IMR-90 (cell line): Measurements from ENCODE around the gene NPW. TPM values are rescaled to one million over a fixed set of nuclear protein-coding genes. Genes with fewer than 3 reads are reported as not detected.
A peak's percentile ranks its signal among the peaks of the same experiment; 100 is the strongest.

ENCODE experiments used
- ATAC-seq: fragments of 200-7000 bp; cut with Tn5 transposase; 2 replicates; pipeline ENCODE4 v1.9.1; 2020; ENCODE audit warnings: low read depth, mild to moderate bottlenecking, moderate library complexity
- BruUV-seq: library from RNA; stranded (reverse); fragments of 400-500 nt; replicated peaks from 2 replicates; lab custom pipeline; 2021; lab: Mats Ljungman, UMichigan
- CTCF ChIA-PET: fragments of 300-600 bp; formaldehyde crosslinking; extraction: SDS; loops from one replicate; lab custom pipeline; 2021; ENCODE audit warnings: antibody characterized with exemption; lab: Yijun Ruan, JAX
- POLR2A ChIA-PET: fragments of 300-600 bp; sonication (Branson Sonifier 250); formaldehyde crosslinking; loops from one replicate; lab custom pipeline; 2022; ENCODE audit warnings: antibody characterized with exemption; ENCODE audit not compliant: unreplicated experiment; lab: Charles Lee
- DNase-seq: peaks from one replicate; pipeline ENCODE4 v3.0.0; 2013
- H2AFZ ChIP-seq: replicated peaks from 2 replicates; pipeline ENCODE3; 2013; ENCODE audit warnings: low read length, mild to moderate bottlenecking; ENCODE audit not compliant: poor library complexity
- H2AK5ac ChIP-seq: 2 replicates; pipeline ENCODE4 v1.6.1; 2013; ENCODE audit warnings: low read depth, low read length, inconsistent platforms
- H2AK9ac ChIP-seq: replicated peaks from 2 replicates; pipeline ENCODE3; 2013; ENCODE audit warnings: mild to moderate bottlenecking, low read depth, low read length, moderate library complexity; ENCODE audit not compliant: poor library complexity
- H2BK120ac ChIP-seq: 2 replicates; pipeline ENCODE4 v1.6.1; 2013; ENCODE audit warnings: low read depth, low read length, inconsistent platforms
- H2BK15ac ChIP-seq: 3 replicates; pipeline ENCODE4 v1.6.1; 2013; ENCODE audit warnings: low read depth, low read length, inconsistent platforms
- H2BK20ac ChIP-seq: 2 replicates; pipeline ENCODE4 v1.6.1; 2013; ENCODE audit warnings: low read depth, mild to moderate bottlenecking, inconsistent platforms, low read length, moderate library complexity
- H2BK5ac ChIP-seq: 2 replicates; pipeline ENCODE4 v1.6.1; 2013; ENCODE audit warnings: mild to moderate bottlenecking, low read depth, low read length, inconsistent platforms; ENCODE audit not compliant: poor library complexity, severe bottlenecking
- H3K14ac ChIP-seq: replicated peaks from 2 replicates; pipeline ENCODE4 v1.6.1; 2013; ENCODE audit warnings: low read depth, low read length, inconsistent platforms
- H3K18ac ChIP-seq: 2 replicates; pipeline ENCODE4 v1.6.1; 2013; ENCODE audit warnings: low read depth, low read length, control low read depth
- H3K23ac ChIP-seq: 2 replicates; pipeline ENCODE4 v1.6.1; 2013; ENCODE audit warnings: low read depth, low read length, inconsistent platforms
- H3K27ac ChIP-seq: 2 replicates; pipeline ENCODE4 v1.5.1; 2013; ENCODE audit warnings: mild to moderate bottlenecking, control low read depth, low read length; ENCODE audit not compliant: insufficient read depth
- H3K27me3 ChIP-seq: 2 replicates; pipeline ENCODE4 v1.6.1; 2013; ENCODE audit warnings: low read length; ENCODE audit not compliant: control insufficient read depth, insufficient read depth
- H3K36me3 ChIP-seq: 2 replicates; pipeline ENCODE4 v1.6.1; 2013; ENCODE audit warnings: low read length, mixed read lengths; ENCODE audit not compliant: control insufficient read depth, insufficient read depth
- H3K4ac ChIP-seq: 2 replicates; pipeline ENCODE4 v1.6.1; 2013; ENCODE audit warnings: low read depth, low read length, inconsistent platforms
- H3K4me1 ChIP-seq: 2 replicates; pipeline ENCODE4 v1.6.1; 2013; ENCODE audit warnings: low read length, mixed read lengths; ENCODE audit not compliant: control insufficient read depth, insufficient read depth
- H3K4me2 ChIP-seq: 2 replicates; pipeline ENCODE4 v1.6.1; 2013; ENCODE audit warnings: low read depth, mild to moderate bottlenecking, control low read depth, low read length, moderate library complexity
- H3K4me3 ChIP-seq: 2 replicates; pipeline ENCODE4 v1.5.1; 2013; ENCODE audit warnings: low read depth, mild to moderate bottlenecking, control low read depth, low read length, moderate library complexity; ENCODE audit not compliant: insufficient read depth
- H3K56ac ChIP-seq: 2 replicates; pipeline ENCODE4 v1.6.1; 2013; ENCODE audit warnings: low read length, inconsistent platforms; ENCODE audit not compliant: insufficient read depth; ENCODE audit errors: extremely low read depth
- H3K79me1 ChIP-seq, 2 experiments: 2 replicates each; pipeline ENCODE4 v1.6.1; 2013; ENCODE audit warnings: low read length in 2 of 2, inconsistent platforms in 1 of 2, low read depth in 1 of 2
- H3K9ac ChIP-seq: 2 replicates; pipeline ENCODE4 v1.6.1; 2013; ENCODE audit warnings: low read depth, low read length, control low read depth
- H3K9me1 ChIP-seq: 2 replicates; pipeline ENCODE4 v1.6.1; 2013; ENCODE audit warnings: low read length, inconsistent platforms; ENCODE audit not compliant: insufficient read depth
- H3K9me3 ChIP-seq: 2 replicates; pipeline ENCODE4 v1.6.1; 2013; ENCODE audit warnings: low read length; ENCODE audit not compliant: control insufficient read depth, insufficient read depth
- H4K20me1 ChIP-seq: 2 replicates; pipeline ENCODE4 v1.6.1; 2013; ENCODE audit warnings: low read length, inconsistent platforms; ENCODE audit not compliant: insufficient read depth
- H4K5ac ChIP-seq: 2 replicates; pipeline ENCODE4 v1.6.1; 2013; ENCODE audit warnings: mild to moderate bottlenecking, low read depth, low read length, control low read depth
- H4K8ac ChIP-seq, 2 experiments: 2 replicates each; pipeline ENCODE4 v1.6.1; 2013; ENCODE audit warnings: low read depth in 2 of 2, low read length in 2 of 2, control low read depth in 1 of 2, inconsistent platforms in 1 of 2
- H4K91ac ChIP-seq: 2 replicates; pipeline ENCODE4 v1.6.1; 2013; ENCODE audit warnings: low read depth, low read length, inconsistent platforms; ENCODE audit not compliant: insufficient read depth
- BHLHE40 ChIP-seq: fragments of 150-350 bp; IDR thresholded peaks from 2 replicates; pipeline ENCODE4 v1.6.1; 2016; ENCODE audit warnings: mild to moderate bottlenecking, low read depth, low read length
- CEBPB ChIP-seq: IDR thresholded peaks from 2 replicates; pipeline ENCODE4 v1.6.1; 2012; ENCODE audit warnings: low read depth, low read length, improper control_type of control experiment
- CHD1 ChIP-seq: IDR thresholded peaks from 2 replicates; pipeline ENCODE4 v1.6.1; 2012; ENCODE audit warnings: low read depth, low read length, improper control_type of control experiment
- MXI1 ChIP-seq: IDR thresholded peaks from 2 replicates; pipeline ENCODE4 v1.6.1; 2012; ENCODE audit warnings: low read depth, mild to moderate bottlenecking, low read length, moderate library complexity, borderline replicate concordance
- RCOR1 ChIP-seq: IDR thresholded peaks from 2 replicates; pipeline ENCODE4 v1.6.1; 2012; ENCODE audit warnings: mild to moderate bottlenecking, low read length, improper control_type of control experiment; ENCODE audit not compliant: insufficient replicate concordance
- RFX5 ChIP-seq: IDR thresholded peaks from 2 replicates; pipeline ENCODE4 v1.8.0; 2012; ENCODE audit warnings: low read depth, mild to moderate bottlenecking, low read length, moderate library complexity
- SMC3 ChIP-seq: fragments of 150-350 bp; IDR thresholded peaks from 2 replicates; pipeline ENCODE4 v1.6.1; 2016; ENCODE audit warnings: low read depth, mild to moderate bottlenecking, antibody characterized with exemption, low read length, moderate library complexity
- WGBS, 2 experiments: methylation state at CpG; one replicate each; pipeline versions ENCODE4 v1.1.5 to v1.1.7; 2013; ENCODE audit warnings: missing lambda C conversion rate in 2 of 2; ENCODE audit not compliant: insufficient read length in 1 of 2; ENCODE audit errors: extremely low coverage in 2 of 2; 5-methylcytosine and 5-hydroxymethylcytosine counted together
- dilution Hi-C: fragments of 300-500 bp; cut with HindIII; formaldehyde crosslinking; loops from one replicate; pipeline ENCODE4 v1.14.3; 2018; ENCODE audit warnings: low sequenced_read_pairs; ENCODE audit not compliant: unreplicated experiment
- in situ Hi-C: fragments of 300-500 bp; cut with MboI; formaldehyde crosslinking; loops from 3 replicates; pipeline ENCODE4 v1.14.3; 2019; ENCODE audit warnings: low sequenced_read_pairs, inconsistent platforms, mixed read lengths
- intact Hi-C: fragments of 100-400 bp; cut with micrococcal nuclease; formaldehyde crosslinking; loops from 2 replicates; pipeline ENCODE4 v1.10.0; 2022
- polyA plus RNA-seq, 3 experiments: library from polyadenylated mRNA; depleted of rRNA; stranded (reverse); fragments of >200 nt; gene quantifications; 2 replicates each; pipeline ENCODE4 v1.2.3, GENCODE V29; 2012; ENCODE audit warnings: low replicate concordance in 1 of 3
- total RNA-seq: library from RNA; depleted of rRNA; stranded (reverse); fragments of >200 nt; gene quantifications from 2 replicates; pipeline ENCODE4 v1.2.3, GENCODE V29; 2012
- TF ChIP-seq, protein P1 (sequence below): fragments of 150-350 bp; IDR thresholded peaks from 2 replicates; pipeline ENCODE4 v1.6.1; 2016; ENCODE audit warnings: low read depth, mild to moderate bottlenecking, low read length, moderate library complexity, borderline replicate concordance
- TF ChIP-seq, protein P2 (sequence below): fragments of 150-350 bp; IDR thresholded peaks from 2 replicates; pipeline ENCODE4 v1.6.1; 2017; ENCODE audit warnings: mild to moderate bottlenecking, antibody characterized with exemption, low read length, low read depth
- TF ChIP-seq, protein P3 (sequence below): conservative IDR thresholded peaks from 2 replicates; pipeline ENCODE4 v1.5.1; 2012; ENCODE audit warnings: mild to moderate bottlenecking, low read depth, low read length, improper control_type of control experiment

NPW gene
- total and polyA plus RNA-seq, 2 of the 4 experiments (the other 2 are of a cell fraction): 0.18 to 2.0 TPM

DNA sequence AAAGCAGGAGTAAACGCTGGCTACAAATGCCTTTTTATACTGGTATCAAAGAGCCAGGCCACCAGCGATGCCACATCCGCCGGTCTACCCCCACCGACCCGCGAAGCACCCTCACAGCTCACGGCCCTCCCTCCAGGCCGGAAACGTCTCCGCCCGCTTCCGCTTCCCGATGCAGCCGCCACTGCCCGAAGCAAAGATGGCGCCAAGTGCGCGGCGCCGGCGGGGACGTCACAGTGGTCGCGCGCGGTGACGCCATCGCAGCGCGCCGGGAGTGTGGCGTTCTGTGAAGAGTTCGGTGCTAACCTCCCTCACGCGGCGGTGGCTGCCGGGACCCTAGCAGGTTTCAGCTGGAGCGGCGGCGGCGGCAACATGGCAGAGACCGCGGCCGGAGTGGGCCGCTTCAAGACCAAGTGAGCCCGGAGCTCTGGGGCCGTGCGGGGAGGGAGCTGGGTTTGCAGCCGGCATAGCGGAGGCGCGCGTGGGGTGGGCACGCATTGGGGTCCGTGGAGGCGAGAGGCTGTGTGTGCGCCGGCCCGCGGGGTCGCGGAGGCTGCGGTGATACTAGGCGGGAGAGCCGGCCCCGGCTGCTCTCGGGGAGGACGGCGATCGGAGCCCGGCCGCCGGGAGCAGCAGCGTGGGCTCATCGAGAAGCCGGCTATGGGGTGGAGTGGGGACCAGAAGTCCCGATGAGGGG lies 47.6 kb upstream of the NPW start, which contains the start of gene TBL3 (continued):
- TF ChIP-seq, protein P1, sequence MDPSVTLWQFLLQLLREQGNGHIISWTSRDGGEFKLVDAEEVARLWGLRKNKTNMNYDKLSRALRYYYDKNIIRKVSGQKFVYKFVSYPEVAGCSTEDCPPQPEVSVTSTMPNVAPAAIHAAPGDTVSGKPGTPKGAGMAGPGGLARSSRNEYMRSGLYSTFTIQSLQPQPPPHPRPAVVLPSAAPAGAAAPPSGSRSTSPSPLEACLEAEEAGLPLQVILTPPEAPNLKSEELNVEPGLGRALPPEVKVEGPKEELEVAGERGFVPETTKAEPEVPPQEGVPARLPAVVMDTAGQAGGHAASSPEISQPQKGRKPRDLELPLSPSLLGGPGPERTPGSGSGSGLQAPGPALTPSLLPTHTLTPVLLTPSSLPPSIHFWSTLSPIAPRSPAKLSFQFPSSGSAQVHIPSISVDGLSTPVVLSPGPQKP: no peak
- TF ChIP-seq RCOR1: peak; percentile 48
- TF ChIP-seq CEBPB: no peak
- TF ChIP-seq SMC3: no peak

DNA sequence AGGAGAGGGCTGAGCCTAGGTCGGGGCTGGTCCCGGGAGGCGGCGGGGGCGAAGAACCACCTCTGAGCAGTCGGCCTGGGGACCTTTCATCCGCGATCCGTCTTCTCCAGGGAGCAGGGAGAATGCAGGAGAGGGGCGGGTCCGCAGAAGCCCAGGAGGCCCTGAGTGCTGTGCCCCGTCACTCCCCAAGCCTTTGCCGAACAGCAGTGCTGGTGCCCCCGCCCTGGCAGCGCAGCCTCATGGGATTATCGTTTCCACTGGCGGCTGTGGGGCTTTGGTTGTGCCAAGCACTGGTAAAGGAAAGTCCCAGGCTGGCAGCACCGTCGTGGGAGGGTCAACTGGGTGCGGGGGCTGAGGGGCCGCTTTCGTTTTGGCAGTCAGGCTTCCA lies 47.1 kb upstream of the NPW start:
- no peak for DNase-seq
- CTCF ChIA-PET: no interaction called here
- H2AFZ ChIP-seq: peak overlapping the region; percentile 91

More for the DNA sequence above, 47.1 kb upstream of the NPW start:
- 6% methylated on average over 14 of the region's 22 CpGs; no CpG with 5 or more reads in 1 of the 2 experiments for WGBS, 2 experiments
- Histone ChIP-seq H2AK9ac (peak overlapping the region; percentile 86), H2BK5ac (no peak overlapping the region), H3K79me1 (peaks cover 9 to 36% of the 10 kb centered on the region in 2 experiments), H2BK15ac (no peak overlapping the region), H3K4ac (no peak overlapping the region), H3K4me3 (peak overlapping the region; percentile 66), H3K27me3 (no peaks in the 10 kb centered on the region), H3K9me1 (peaks cover 3% of the 10 kb centered on the region; the same call in 1 of the 2 replicates), H4K5ac (no peak overlapping the region), H4K91ac (no peak overlapping the region), H3K36me3 (peaks cover 30% of the 10 kb centered on the region), H4K20me1 (no peaks in the 10 kb centered on the region; the same call in 1 of the 2 replicates), H3K4me2 (peak overlapping the region; percentile 75), H4K8ac (no peak overlapping the region; a peak in 1 of 4 replicates), H3K4me1 (peaks cover 6% of the 10 kb centered on the region), H3K23ac (no peak overlapping the region), H2BK20ac (no peak overlapping the region), H3K14ac (no peak overlapping the region), H3K56ac (no peak overlapping the region), H3K18ac (no peak overlapping the region), H3K9me3 (no peaks in the 10 kb centered on the region), H3K9ac (peak overlapping the region; percentile 62), H3K27ac (peak overlapping the region; percentile 10; the same call in 1 of the 2 replicates), H2BK120ac (no peak overlapping the region), H2AK5ac (peak overlapping the region; percentile 43; the same call in 1 of the 2 replicates)
- BruUV-seq: no TSS peak
- in situ Hi-C loops (no loop called here), intact Hi-C loops (no loop called here), dilution Hi-C loops (no loop called here)
- POLR2A ChIA-PET: no interaction called here
- TF ChIP-seq CHD1: no peak
- no peak for TF ChIP-seq BHLHE40
- TF ChIP-seq RCOR1: no peak
- TF ChIP-seq, protein P2, sequence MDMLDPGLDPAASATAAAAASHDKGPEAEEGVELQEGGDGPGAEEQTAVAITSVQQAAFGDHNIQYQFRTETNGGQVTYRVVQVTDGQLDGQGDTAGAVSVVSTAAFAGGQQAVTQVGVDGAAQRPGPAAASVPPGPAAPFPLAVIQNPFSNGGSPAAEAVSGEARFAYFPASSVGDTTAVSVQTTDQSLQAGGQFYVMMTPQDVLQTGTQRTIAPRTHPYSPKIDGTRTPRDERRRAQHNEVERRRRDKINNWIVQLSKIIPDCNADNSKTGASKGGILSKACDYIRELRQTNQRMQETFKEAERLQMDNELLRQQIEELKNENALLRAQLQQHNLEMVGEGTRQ: no peak
- TF ChIP-seq, protein P3, sequence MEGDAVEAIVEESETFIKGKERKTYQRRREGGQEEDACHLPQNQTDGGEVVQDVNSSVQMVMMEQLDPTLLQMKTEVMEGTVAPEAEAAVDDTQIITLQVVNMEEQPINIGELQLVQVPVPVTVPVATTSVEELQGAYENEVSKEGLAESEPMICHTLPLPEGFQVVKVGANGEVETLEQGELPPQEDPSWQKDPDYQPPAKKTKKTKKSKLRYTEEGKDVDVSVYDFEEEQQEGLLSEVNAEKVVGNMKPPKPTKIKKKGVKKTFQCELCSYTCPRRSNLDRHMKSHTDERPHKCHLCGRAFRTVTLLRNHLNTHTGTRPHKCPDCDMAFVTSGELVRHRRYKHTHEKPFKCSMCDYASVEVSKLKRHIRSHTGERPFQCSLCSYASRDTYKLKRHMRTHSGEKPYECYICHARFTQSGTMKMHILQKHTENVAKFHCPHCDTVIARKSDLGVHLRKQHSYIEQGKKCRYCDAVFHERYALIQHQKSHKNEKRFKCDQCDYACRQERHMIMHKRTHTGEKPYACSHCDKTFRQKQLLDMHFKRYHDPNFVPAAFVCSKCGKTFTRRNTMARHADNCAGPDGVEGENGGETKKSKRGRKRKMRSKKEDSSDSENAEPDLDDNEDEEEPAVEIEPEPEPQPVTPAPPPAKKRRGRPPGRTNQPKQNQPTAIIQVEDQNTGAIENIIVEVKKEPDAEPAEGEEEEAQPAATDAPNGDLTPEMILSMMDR: no peak
- no peak for TF ChIP-seq MXI1
- TF ChIP-seq RFX5: no peak
- peak; percentile 42 for ATAC-seq
